Skeletal muscle satellite cell (primary cell): Measurements from ENCODE around the gene MAPK11.

ENCODE experiments used
- H3K27me3 ChIP-seq: 2 replicates; pipeline ENCODE4 v1.7.0; 2013; ENCODE audit warnings: low read length; ENCODE audit not compliant: control insufficient read depth, insufficient read depth
- H3K36me3 ChIP-seq: 2 replicates; pipeline ENCODE4 v1.7.0; 2013; ENCODE audit warnings: mild to moderate bottlenecking, control low read depth, low read length; ENCODE audit not compliant: insufficient read depth
- H3K4me1 ChIP-seq: 2 replicates; pipeline ENCODE4 v1.7.0; 2013; ENCODE audit warnings: low read length; ENCODE audit not compliant: control insufficient read depth, insufficient read depth
- H3K4me2 ChIP-seq: 2 replicates; pipeline ENCODE4 v1.7.0; 2013; ENCODE audit warnings: mild to moderate bottlenecking, low read length
- H3K4me3 ChIP-seq: 2 replicates; pipeline ENCODE4 v1.7.0; 2013; ENCODE audit warnings: low read length
- H3K9ac ChIP-seq: 2 replicates; pipeline ENCODE4 v1.7.0; 2013; ENCODE audit warnings: mild to moderate bottlenecking, low read depth, low read length, moderate library complexity
- H3K9me3 ChIP-seq: replicated peaks from 2 replicates; pipeline ENCODE4 v1.7.0; 2013; ENCODE audit warnings: mild to moderate bottlenecking, control low read depth, low read length

The MAPK11 gene

GRCh38 chr22:50247748-50248147 is 22.4 kb downstream of the MAPK11 start:
- H3K4me2 ChIP-seq = no peak overlapping the region
- no peaks in the 10 kb centered on the region for H3K9me3 ChIP-seq
- no peak overlapping the region for H3K4me3 ChIP-seq
- peaks cover 34% of the 10 kb centered on the region for H3K4me1 ChIP-seq
- no peak overlapping the region for H3K9ac ChIP-seq
- H3K27me3 ChIP-seq = no peaks in the 10 kb centered on the region
- peaks cover 20% of the 10 kb centered on the region for H3K36me3 ChIP-seq

- Histone ChIP-seq H3K36me3 (peaks cover 20% of the 10 kb centered on the region), H3K4me2 (peak overlapping the region; percentile 97), H3K9me3 (no peaks in the 10 kb centered on the region), H3K9ac (no peak overlapping the region), H3K4me3 (no peak overlapping the region), H3K27me3 (no peaks in the 10 kb centered on the region), H3K4me1 (peaks cover 37% of the 10 kb centered on the region)
These were observed 23.7 kb downstream of the MAPK11 start for GRCh38 chr22:50246242-50247175.

- peak overlapping the region; percentile 92 for H3K9ac ChIP-seq
- no peaks in the 10 kb centered on the region for H3K9me3 ChIP-seq
- H3K4me3 ChIP-seq = peak overlapping the region; percentile 100
- H3K27me3 ChIP-seq = no peaks in the 10 kb centered on the region
- peaks cover 32% of the 10 kb centered on the region for H3K4me1 ChIP-seq
- H3K4me2 ChIP-seq = peak overlapping the region; percentile 97
- peaks cover 20% of the 10 kb centered on the region for H3K36me3 ChIP-seq
These were observed 24.7 kb downstream of the MAPK11 start for GRCh38 chr22:50245214-50246072.

GRCh38 chr22:50244420-50245213 is 25.6 kb downstream of the MAPK11 start, which contains the start of gene TUBGCP6:
Gene TUBGCP6, minus strand, starts transcription at chr22:50245023. Its CDS starts 564 bp downstream, at chr22:50244459.
- Histone ChIP-seq H3K4me1 (peaks cover 24% of the 10 kb centered on the region), H3K27me3 (no peaks in the 10 kb centered on the region), H3K9me3 (no peaks in the 10 kb centered on the region), H3K36me3 (peaks cover 27% of the 10 kb centered on the region), H3K4me2 (peak within 1 kb of the TSS; percentile 97), H3K9ac (peak within 1 kb of the TSS; percentile 92), H3K4me3 (peak within 1 kb of the TSS; percentile 100)

- Histone ChIP-seq H3K4me3 (peak overlapping the region; percentile 100), H3K9ac (peak overlapping the region; percentile 92), H3K27me3 (no peaks in the 10 kb centered on the region), H3K36me3 (peaks cover 30% of the 10 kb centered on the region), H3K4me2 (peak overlapping the region; percentile 97), H3K9me3 (no peaks in the 10 kb centered on the region), H3K4me1 (peaks cover 23% of the 10 kb centered on the region)
These were observed 26.3 kb downstream of the MAPK11 start for GRCh38 chr22:50243685-50244419.

GRCh38 chr22:50242406-50242949 is 27.7 kb downstream of the MAPK11 start:
- peaks cover 23% of the 10 kb centered on the region for H3K4me1 ChIP-seq
- no peaks in the 10 kb centered on the region for H3K27me3 ChIP-seq
- peak overlapping the region; percentile 23 for H3K9ac ChIP-seq
- H3K4me3 ChIP-seq = peak overlapping the region; percentile 75
- no peaks in the 10 kb centered on the region for H3K9me3 ChIP-seq
- peaks cover 28% of the 10 kb centered on the region for H3K36me3 ChIP-seq
- H3K4me2 ChIP-seq = peak overlapping the region; percentile 97

GRCh38 chr22:50238755-50239154 is 31.4 kb downstream of the MAPK11 start:
- Histone ChIP-seq H3K36me3 (peaks cover 10% of the 10 kb centered on the region), H3K4me1 (peaks cover 14% of the 10 kb centered on the region), H3K27me3 (no peaks in the 10 kb centered on the region), H3K4me3 (no peak overlapping the region), H3K9me3 (no peaks in the 10 kb centered on the region), H3K9ac (no peak overlapping the region), H3K4me2 (no peak overlapping the region)

GRCh38 chr22:50236731-50237409 is 33.3 kb downstream of the MAPK11 start:
- Histone ChIP-seq H3K9ac (no peak overlapping the region), H3K4me2 (no peak overlapping the region), H3K4me3 (no peak overlapping the region), H3K27me3 (no peaks in the 10 kb centered on the region), H3K4me1 (peaks cover 7% of the 10 kb centered on the region), H3K9me3 (no peaks in the 10 kb centered on the region), H3K36me3 (peaks cover 10% of the 10 kb centered on the region)

GRCh38 chr22:50233223-50233622 is 37.0 kb downstream of the MAPK11 start:
- H3K9ac ChIP-seq = no peak overlapping the region
- no peaks in the 10 kb centered on the region for H3K4me1 ChIP-seq
- no peaks in the 10 kb centered on the region for H3K27me3 ChIP-seq
- no peak overlapping the region for H3K4me3 ChIP-seq
- peaks cover 6% of the 10 kb centered on the region for H3K36me3 ChIP-seq
- no peaks in the 10 kb centered on the region for H3K9me3 ChIP-seq
- no peak overlapping the region for H3K4me2 ChIP-seq
